ENCODE data around the gene RUFY4.

DNA sequence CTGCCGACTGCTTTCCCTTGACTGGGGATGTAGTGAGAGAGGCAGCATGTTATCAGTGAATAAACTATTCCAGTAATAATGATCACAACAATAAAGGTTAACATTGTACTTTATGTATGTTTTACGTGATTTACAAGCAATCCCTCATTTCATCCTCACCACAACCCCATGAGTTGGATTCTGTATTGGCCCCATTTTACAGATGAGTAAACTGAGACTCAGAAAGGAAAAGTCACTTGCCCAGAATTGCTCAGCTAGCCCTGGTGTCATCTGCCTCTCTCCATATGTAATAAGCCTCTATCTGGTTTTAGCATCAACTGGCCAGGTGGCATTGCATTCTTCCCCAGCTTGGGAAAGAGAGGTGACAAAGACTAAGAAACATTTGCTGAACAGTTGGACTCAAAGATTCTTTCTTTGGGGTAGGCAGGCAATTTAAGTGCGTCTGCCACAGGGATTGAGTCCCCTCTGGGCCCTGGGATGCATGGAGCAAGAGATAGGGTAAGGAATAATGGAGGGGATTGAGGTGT lies 58.9 kb downstream of the RUFY4 start:
- TF ChIP-seq, protein P1, sequence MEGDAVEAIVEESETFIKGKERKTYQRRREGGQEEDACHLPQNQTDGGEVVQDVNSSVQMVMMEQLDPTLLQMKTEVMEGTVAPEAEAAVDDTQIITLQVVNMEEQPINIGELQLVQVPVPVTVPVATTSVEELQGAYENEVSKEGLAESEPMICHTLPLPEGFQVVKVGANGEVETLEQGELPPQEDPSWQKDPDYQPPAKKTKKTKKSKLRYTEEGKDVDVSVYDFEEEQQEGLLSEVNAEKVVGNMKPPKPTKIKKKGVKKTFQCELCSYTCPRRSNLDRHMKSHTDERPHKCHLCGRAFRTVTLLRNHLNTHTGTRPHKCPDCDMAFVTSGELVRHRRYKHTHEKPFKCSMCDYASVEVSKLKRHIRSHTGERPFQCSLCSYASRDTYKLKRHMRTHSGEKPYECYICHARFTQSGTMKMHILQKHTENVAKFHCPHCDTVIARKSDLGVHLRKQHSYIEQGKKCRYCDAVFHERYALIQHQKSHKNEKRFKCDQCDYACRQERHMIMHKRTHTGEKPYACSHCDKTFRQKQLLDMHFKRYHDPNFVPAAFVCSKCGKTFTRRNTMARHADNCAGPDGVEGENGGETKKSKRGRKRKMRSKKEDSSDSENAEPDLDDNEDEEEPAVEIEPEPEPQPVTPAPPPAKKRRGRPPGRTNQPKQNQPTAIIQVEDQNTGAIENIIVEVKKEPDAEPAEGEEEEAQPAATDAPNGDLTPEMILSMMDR (conservative IDR thresholded peaks at IDR 0.05 in 1 of 2, IDR thresholded peaks at IDR 0.05 in 1 of 2; ENCODE audit: low read depth in 1 of 2, low read length in 2 of 2), result no peak
- TF ChIP-seq EZH2 (IDR thresholded peaks at IDR 0.05; ENCODE audit: low read length, missing control alignments), result no peak
